ENCODE results near the gene PRR18.
A peak's percentile ranks its signal among the peaks of the same experiment; 100 is the strongest.

The PRR18 gene

DNA sequence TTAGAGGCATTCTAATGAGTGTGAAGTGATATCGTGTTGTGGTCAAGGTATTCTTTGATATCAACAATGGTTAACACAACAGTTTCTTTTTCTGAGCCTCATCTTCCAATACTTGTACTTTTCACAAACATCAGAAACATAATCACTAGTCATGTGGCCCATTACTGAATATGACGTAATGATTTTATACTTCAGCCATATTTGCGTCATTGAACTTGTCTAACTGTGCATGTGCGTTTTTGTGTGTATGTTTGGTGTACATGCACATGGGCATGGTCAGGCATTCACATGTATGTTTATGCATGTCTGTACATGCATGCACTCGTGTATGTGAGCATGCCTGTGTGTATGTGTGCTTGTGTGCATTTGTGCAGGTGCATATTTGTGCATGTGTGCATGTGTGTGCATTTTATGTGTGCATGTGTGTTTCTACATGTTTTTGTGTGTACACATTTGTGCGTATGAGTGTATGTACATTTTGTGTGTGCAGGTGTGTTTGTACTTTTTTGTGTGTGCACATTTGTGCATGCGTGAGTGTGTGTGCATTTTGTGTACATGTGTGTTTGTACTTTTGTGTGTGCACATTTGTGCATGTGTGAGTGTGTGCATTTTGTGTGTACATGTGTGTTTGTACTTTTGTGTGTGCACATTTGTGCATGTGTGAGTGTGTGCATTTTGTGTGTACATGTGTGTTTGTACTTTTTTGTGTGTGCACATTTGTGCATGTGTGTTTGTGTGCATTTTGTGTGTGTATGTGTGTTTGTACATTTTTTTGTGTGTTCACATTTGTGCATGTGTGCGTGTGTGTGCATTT lies 29.4 kb downstream of the PRR18 start:
- no peak for DNase-seq (ENCODE audit: extremely low read depth in 1 of 2, low read depth in 1 of 2)

DNA sequence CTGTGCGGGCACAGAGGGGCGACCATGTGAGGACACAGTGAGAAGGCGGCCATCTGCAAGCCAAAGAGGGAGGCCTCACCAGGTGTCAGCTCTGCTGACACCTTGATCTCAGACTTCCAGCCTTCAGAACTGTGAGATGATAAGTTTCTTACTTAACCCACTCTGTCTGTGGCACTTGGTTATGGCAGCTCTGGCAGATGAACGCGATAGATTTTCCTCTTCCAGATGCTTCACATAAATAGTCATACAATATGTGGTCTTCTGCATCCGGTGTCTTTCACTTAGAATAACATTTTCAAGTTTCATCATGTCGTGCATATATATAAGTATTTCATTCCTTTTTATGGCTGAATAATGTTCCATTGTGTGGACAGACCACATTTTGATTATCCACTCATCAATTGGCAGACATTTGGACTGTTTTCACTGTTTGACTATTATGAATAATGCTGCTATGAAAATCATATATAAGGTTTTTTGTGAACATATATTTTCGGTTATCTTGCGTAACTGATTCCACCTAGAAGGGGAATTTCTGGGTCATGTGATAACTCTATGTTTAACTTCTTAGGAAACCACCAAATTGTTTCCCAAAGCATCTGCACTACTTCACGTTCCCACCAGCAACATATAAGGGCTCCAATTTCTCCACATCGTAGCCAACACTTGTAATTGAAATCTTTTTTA lies 30.2 kb downstream of the PRR18 start:
- no peak for DNase-seq (ENCODE audit: extremely low read depth in 1 of 2, low read depth in 1 of 2)

DNA sequence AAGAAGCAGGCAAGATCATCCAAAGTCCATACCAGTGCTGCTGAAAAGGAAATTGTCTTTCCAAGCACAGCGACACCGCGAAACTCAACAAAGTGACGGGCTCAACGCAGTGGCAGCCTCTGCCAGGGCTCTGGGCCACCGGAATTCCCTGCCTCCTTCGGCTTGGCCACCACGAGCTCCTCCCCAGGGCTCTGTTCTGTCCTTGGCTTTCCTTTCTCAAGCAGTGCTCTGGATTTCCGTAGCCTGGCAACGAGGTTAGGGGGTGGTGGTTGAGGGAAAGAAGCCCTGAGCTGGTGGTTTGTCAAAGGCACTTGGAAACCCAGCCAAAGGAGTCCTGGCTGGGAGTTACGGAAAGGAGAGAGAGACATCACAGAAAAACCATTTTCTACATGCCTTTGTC lies 31.2 kb downstream of the PRR18 start:
- no peak for DNase-seq (ENCODE audit: extremely low read depth in 1 of 2, low read depth in 1 of 2)

DNA sequence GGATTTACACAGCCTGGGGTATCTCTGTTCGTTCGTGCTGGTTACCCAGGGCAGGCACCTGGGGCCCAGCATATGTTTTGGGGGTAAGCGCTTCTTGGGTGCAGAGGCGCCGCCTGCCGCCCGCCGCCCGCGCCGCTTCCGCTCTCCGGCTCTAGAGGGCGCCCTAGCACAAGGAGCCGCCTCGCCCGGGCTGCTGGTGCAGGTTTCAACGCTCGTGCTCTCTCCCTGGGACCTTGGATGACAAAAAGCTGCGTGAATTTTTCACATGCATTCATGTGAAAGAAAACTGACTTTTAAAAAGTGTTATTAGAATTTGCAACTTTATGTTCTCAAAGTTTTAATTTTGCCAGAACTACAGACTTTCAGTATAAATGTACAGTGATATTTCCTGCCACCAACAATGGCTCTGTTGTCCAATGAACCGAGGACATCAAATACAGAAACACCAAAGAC lies 32.5 kb downstream of the PRR18 start:
- peak; percentile 25 to 76 for DNase-seq (ENCODE audit: extremely low read depth in 1 of 2, low read depth in 1 of 2)

DNA sequence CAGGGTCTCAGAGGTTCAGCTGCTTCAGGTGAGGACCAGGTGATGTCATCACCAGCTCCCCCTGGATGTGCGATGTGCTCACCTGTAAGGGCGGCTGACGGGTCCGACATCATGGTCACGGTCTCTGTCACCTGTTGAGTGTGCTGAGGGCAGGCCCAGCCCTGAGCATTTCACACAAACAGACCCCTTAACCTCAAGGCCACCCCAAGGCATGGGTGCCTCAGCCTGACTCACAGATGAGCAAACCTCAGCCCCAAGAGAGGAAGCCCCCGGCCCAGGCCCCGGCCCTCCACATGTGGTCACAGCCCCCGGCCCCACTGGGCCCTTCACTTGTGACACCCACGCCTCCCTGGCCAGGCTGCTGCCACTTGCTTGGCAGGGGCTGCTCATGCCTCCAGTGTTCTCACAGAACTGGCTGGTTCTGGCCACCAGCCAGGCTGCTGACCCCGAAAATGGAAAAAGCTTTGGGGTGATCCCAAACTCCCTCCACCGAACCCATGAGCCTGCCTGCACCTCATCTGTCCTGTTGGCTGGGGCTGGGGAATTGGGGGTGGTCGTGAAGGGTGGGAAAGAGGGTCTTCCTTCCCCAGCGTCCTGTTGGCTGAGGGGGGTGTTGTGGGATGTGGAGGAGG lies 33.3 kb downstream of the PRR18 start:
- no peak for DNase-seq (ENCODE audit: extremely low read depth in 1 of 2, low read depth in 1 of 2)

DNA sequence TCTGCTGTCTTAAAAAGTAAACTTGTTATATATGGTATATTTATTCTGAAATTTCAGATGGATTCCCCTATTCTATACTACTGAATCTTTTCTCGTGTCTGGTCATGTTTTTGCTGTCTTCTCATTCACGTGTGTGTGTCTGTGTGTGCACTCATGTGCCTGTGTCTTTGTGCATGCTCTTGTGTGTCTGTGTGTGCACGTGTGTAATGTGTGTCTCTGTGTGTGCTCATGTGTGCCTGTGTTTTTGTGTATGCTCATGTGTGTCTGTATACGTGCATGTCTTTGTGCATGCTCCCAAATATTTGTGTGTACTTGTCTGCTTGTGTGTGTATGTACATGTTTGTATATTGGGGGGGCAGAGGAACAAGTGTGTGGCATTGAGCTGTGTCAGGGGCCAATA lies 34.0 kb downstream of the PRR18 start:
- DNase-seq (ENCODE audit: extremely low read depth in 1 of 2, low read depth in 1 of 2) = no peak

DNA sequence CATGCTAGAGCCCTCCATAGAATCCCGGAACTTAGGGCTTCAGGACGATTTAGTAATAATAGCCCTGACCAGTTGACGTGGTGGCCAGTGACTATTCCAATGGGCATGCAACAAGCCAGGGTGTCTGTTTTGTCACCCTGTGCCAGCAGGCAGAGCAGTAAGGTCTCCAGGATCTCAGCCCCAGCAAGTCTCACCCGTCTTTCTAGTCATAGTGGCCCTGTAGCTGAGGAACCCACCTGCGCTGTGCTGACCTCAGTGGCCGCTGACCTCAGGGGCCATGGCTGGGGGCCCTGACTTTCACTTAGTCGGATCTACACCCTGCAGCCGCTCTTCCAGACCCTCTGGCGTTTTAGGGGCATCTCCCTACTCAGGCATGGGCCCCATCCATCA lies 36.8 kb downstream of the PRR18 start:
- DNase-seq (ENCODE audit: extremely low read depth in 1 of 2, low read depth in 1 of 2) = no peak

DNA sequence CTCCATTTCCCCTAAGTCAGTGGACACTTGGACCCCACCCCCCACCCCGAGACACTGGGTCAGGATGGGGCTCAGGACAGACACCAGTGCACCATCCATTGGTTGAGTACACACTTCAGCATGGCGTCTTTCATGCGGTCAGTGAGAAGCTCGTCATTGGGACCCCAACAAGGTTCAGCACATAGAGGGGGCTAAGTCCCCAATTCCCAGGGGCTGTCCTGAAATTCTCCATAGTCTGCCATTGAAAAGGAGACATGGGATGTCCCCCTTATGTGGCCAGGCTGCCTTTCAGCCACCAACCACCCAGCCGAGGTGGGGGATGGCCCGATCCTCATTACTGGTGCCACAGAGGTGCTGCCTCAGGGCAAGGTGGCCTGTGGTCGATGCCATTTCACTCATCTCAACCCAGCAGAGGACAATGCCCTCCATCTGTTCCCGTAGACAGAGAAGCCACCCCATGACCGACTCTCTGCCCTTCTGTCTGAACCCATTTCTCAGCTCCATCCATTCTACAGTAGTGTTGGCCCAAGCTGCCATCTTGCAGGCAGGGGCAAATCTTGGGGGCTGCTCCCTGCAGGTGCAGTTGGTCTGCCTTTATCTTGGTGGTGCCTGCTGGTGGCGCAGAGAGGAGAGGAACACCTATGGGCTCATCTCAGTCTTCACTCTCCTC lies 37.4 kb downstream of the PRR18 start:
- no peak for DNase-seq (ENCODE audit: extremely low read depth in 1 of 2, low read depth in 1 of 2)

DNA sequence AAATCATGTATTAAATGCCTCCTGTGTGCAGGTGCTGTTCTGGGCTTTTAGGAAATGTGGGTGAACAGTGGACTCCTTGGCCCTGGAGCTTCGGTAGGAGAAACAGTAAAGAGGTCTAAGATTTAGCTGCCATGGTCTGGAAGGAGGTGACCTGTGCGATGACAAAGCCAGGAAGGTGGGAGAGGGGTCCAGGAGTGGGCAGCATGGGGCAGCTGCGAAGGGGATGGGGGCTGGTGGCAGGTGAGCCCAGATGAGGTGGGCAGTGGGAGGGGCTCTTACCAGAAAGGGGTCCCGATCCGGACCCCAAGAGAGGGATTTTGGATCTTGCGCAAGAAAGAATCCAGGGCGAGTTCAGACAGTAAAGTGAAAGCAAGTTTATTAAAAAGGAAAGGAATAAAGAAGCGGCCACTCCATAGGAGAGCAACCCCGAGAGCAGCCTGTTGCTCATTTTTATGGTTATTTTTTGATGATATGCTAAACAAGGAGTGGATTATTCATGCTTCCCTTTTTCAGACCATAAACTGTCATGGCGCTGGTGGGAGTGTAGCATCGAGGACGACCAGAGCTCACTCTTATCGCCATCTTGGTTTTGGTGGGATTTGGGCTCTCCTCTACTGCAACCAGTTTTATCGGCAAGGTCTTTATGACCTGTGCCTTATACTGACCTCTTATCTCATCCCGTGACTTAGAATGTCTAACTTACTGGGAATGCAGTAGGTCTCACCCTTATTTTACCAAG lies 38.7 kb downstream of the PRR18 start:
- no peak for DNase-seq (ENCODE audit: extremely low read depth in 1 of 2, low read depth in 1 of 2)

DNA sequence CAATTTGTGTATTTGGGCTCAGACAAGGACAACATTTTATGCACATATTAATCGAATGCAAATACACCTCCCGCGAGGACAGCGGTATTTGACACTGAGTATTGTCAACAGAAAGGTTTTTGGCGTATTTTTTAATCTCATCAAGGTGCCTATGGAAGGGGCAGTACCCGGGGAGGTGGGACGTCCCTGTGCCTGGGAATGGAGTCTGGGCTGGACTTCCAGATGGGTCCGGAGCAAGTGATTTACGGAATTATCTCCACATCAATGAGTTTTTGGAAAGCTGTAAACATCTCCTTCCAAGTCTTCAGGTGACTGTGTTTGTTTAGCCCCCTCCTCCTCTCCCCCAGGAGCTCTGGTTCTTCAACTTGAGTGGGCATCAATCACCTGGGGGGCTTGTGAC lies 39.8 kb downstream of the PRR18 start:
- DNase-seq (ENCODE audit: extremely low read depth in 1 of 2, low read depth in 1 of 2) = no peak

DNA sequence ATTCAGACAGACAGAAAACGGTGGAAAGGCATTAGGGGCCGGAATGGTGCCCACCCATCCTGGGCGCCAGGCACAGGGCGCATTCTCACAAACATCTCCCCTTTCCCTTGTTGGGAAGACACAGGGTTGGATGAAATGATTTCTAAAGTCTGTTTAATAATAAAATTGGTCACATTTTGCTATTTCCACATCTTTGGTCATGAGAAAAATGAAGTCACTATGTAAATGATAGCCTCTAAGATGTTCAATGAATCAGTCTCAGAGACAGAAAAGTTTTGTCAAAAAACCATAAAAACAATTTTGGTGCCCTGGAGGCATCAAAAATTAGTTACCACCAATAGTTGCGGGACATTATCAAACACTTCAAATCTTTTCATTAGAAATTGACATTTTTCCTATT lies 40.7 kb downstream of the PRR18 start:
- DNase-seq (ENCODE audit: extremely low read depth in 1 of 2, low read depth in 1 of 2) = no peak

DNA sequence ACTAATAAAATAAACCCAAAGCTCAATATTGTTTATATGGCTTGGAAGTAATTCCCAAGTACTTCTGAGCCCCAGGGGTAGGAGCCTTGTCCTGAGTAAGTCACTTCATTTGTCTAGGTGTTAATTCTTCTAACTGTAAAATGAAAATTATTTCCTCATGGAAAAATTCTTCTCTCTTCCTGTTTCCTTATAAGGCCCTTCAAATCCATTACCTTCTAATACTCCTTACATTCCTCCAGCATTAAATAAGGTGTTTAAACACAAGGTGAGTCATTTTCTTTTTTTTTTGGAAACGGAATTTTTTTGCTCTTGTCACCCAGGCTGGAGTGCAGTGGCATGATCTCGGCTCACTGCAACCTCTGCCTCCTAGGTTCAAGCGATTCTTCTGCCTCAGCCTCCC lies 41.9 kb downstream of the PRR18 start:
- DNase-seq (ENCODE audit: extremely low read depth in 1 of 2, low read depth in 1 of 2) = no peak

DNA sequence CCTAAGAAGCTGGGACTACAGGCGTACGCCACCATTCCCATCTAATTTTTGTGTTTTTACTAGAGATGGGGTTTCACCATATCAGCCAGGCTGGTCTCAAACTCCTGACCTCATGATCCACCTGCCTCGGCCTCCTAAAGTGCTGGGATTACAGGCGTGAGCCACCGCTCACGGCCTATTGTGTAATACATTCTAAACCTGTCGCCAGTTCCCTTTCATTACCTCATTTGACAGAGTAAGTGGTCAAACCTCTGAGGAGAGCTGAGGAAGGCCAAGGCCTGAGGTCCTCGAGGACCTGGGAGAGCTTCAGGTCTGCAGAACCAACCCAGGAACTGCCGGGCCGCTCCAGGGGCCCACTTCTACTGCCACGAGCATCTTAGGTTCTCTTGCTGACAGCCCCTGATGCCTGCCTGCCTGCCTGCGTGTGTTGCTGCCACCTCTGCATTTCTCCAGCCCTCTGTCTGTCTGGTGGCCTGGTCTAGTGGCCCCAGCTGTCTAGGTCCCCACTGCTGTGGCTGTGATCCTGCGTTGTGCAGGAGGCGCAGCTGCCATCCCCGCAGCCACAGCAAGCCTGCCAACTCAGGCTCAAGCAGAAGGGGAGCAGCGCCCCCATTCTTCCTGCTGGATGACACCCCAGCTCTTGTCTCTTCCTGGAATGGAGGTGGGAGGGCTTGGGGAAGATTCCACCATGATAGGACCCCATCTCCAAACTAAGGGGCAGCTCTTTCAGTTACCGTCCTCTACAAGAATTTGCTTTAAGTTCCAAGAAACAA lies 45.3 kb downstream of the PRR18 start:
- DNase-seq (ENCODE audit: extremely low read depth in 1 of 2, low read depth in 1 of 2) = no peak

DNA sequence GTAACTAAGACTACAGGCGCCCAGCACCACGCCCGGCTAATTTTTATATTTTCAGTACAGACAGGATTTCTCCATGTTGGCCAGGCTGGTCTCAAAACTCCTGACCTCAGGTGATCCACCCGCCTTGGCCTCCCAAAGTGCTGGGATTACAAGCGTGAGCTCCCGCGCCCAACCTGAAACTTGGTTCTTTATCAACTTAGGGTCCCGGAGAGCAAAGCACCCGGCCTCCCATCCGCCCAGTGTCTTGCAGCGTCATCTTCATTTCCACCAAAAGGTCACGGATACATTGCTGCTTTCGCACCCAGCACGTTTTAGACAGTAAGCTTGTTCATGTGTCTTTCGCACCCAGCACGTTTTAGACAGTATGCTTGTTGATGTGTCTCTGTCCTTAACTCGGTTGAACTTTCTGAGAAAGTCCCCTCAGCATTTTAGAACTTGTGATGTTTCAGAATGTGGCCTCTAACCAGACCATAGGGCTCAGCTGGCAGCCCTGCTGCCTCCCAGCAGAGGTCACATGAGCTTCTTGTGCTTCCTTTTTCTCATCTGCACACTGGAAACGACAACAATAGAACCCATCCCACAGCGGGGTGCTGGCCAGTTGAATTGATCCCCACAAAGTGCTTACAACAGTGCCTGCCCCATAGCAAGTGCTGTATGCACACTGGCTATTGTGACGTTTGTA lies 48.8 kb downstream of the PRR18 start:
- no peak for DNase-seq (ENCODE audit: extremely low read depth in 1 of 2, low read depth in 1 of 2)

DNA sequence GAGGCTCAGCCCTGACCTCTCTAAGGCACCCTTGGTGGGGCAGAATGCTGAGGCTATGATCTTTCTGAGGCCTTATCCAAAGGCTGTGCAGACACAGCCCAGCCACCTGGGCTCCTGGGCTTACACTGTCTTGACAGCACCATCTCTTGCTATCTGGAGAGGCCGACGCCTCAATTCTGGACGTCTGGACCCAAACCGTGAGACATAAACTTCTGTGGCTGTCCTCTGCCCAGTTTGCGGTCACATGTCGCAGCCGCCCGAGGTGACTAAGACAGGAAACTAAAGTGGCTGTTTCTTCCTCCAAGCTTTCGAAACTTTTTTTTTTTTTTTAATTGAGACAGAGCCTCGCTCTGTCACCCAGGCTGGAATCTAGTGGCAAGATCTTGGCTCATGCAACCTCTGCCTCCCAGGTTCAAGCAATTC lies 49.3 kb downstream of the PRR18 start:
- no peak for DNase-seq (ENCODE audit: extremely low read depth in 1 of 2, low read depth in 1 of 2)

DNA sequence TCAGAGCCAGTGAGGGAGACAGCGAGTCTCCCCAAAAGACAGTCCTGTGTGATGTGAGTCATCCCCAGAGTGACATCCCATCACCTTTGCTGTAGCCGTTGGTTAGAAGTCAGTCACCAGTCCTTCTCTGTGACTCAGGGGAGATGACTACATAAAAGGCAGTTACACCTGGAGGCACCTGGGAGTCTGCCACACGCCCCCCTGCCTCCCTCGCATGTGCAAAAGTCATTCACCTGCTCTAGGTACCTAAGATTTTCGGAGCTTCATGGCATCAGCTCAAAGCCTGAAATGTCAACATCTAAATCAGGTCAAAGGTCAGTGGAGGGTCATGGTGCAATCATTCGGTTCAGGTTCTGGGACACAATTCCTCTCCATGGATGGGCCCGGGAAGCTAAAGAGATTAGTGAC lies 50.3 kb downstream of the PRR18 start:
- no peak for DNase-seq (ENCODE audit: extremely low read depth in 1 of 2, low read depth in 1 of 2)

All from activated CD8-positive, alpha-beta memory T cell treated with anti-CD3 and anti-CD28 coated beads for 1 hour (primary cell).